ENCODE data around the gene OR1K1.

DNA sequence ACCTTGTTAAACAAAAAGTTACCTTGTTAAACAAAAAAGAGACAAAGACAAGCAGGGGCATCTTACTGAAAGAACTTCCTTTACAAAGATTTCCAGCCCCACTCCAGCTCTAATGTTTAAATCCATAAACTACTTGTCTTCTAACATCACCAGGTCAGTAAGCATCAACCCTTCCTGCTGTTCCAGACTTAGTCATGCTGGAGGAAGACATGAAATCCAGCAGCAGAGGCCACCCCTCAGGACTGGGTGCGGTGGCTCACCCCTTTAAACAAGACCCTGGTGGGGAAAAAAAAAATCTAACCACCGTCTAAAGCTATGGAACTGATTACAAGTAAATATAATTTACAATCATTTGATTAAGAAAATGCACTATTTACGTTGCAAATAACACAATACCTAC, 19.4 kb downstream of the OR1K1 start:
- TF ChIP-seq KDM5A (IDR thresholded peaks at IDR 0.05; ENCODE audit: borderline replicate concordance, low read length) (no peak), NFYB (CRISPR knock-in tag; IDR thresholded peaks at IDR 0.05) (no peak), SP4 (CRISPR knock-in tag; IDR thresholded peaks at IDR 0.05) (no peak), ZNF274 (CRISPR knock-in tag; IDR thresholded peaks at IDR 0.05) (no peak), NCOR1 (IDR thresholded peaks at IDR 0.05; ENCODE audit: borderline replicate concordance, low read length) (no peak), YY1 (IDR thresholded peaks at IDR 0.05; ENCODE audit: insufficient read depth, insufficient replicate concordance, low read depth, low read length) (no peak)
- TF ChIP-seq, protein P1, sequence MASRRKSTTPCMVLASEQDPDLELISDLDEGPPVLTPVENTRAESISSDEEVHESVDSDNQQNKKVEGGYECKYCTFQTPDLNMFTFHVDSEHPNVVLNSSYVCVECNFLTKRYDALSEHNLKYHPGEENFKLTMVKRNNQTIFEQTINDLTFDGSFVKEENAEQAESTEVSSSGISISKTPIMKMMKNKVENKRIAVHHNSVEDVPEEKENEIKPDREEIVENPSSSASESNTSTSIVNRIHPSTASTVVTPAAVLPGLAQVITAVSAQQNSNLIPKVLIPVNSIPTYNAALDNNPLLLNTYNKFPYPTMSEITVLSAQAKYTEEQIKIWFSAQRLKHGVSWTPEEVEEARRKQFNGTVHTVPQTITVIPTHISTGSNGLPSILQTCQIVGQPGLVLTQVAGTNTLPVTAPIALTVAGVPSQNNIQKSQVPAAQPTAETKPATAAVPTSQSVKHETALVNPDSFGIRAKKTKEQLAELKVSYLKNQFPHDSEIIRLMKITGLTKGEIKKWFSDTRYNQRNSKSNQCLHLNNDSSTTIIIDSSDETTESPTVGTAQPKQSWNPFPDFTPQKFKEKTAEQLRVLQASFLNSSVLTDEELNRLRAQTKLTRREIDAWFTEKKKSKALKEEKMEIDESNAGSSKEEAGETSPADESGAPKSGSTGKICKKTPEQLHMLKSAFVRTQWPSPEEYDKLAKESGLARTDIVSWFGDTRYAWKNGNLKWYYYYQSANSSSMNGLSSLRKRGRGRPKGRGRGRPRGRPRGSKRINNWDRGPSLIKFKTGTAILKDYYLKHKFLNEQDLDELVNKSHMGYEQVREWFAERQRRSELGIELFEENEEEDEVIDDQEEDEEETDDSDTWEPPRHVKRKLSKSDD (CRISPR knock-in tag; IDR thresholded peaks at IDR 0.05; ENCODE audit: low read depth), result no peak
- TF ChIP-seq, protein P2, sequence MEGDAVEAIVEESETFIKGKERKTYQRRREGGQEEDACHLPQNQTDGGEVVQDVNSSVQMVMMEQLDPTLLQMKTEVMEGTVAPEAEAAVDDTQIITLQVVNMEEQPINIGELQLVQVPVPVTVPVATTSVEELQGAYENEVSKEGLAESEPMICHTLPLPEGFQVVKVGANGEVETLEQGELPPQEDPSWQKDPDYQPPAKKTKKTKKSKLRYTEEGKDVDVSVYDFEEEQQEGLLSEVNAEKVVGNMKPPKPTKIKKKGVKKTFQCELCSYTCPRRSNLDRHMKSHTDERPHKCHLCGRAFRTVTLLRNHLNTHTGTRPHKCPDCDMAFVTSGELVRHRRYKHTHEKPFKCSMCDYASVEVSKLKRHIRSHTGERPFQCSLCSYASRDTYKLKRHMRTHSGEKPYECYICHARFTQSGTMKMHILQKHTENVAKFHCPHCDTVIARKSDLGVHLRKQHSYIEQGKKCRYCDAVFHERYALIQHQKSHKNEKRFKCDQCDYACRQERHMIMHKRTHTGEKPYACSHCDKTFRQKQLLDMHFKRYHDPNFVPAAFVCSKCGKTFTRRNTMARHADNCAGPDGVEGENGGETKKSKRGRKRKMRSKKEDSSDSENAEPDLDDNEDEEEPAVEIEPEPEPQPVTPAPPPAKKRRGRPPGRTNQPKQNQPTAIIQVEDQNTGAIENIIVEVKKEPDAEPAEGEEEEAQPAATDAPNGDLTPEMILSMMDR (CRISPR knock-in tag; IDR thresholded peaks at IDR 0.05), result no peak

Measured in HepG2 (cell line).